Lower leg skin (tissue), 4 donors: ENCODE results near the gene SARNP. TPM values are rescaled to one million over a fixed set of nuclear protein-coding genes. Genes with fewer than 3 reads are reported as not detected.

Experiments used
- DNase-seq, 2 donors: peaks; one replicate each; pipeline ENCODE4 v3.0.0-alpha.2; 2019; ENCODE audit warnings: low spot score in 2 of 2
- H3K4me3 ChIP-seq: fragments of 200-600 bp; sonication (generic); 2 replicates; pipeline ENCODE4 v1.5.1; 2017; ENCODE audit warnings: mild to moderate bottlenecking, low read depth; ENCODE audit not compliant: poor library complexity, severe bottlenecking
- CTCF ChIP-seq, 3 donors: fragments of 450-650 bp; IDR thresholded peaks; one replicate each; pipeline ENCODE4 v1.5.1; 2016; ENCODE audit warnings: antibody characterized with exemption in 3 of 3, mild to moderate bottlenecking in 3 of 3, moderate library complexity in 2 of 3
- POLR2A ChIP-seq, 2 donors: fragments of 450-650 bp; IDR thresholded peaks; one replicate each; pipeline ENCODE4 v1.6.1; 2016 to 2017; ENCODE audit warnings: antibody characterized with exemption in 2 of 2, mild to moderate bottlenecking in 1 of 2, moderate library complexity in 1 of 2
- WGBS, 2 donors: methylation state at CpG; one replicate each; pipeline ENCODE4 v1.1.5; 2018; 5-methylcytosine and 5-hydroxymethylcytosine counted together
- intact Hi-C: fragments of 100-400 bp; cut with DNase I; formaldehyde crosslinking; loops from one replicate; pipeline ENCODE4 v1.15.0; 2023; ENCODE audit warnings: low total_unique reads
- total RNA-seq, 4 donors: library from RNA; depleted of rRNA; stranded (reverse); fragments of >200 nt; gene quantifications; one replicate each; pipeline ENCODE4 v1.1.0, GENCODE V29; 2016

Gene SARNP
- total RNA-seq, 4 donors from 2014 or later, result 36.8 to 62.1 (median 59.6) TPM

GRCh38 chr12:55861396-55861795, 43.9 kb upstream of the SARNP start:
- DNase-seq, result no peak

GRCh38 chr12:55852740-55853139, 35.2 kb upstream of the SARNP start:
- TF ChIP-seq CTCF (IDR thresholded peaks at IDR 0.05), result no peak
- no peak for TF ChIP-seq POLR2A (IDR thresholded peaks at IDR 0.05)
- DNase-seq, result no peak
- no peak overlapping the region for H3K4me3 ChIP-seq
- WGBS, 2 donors, result 32 to 51% methylated on average over 1 of the region's 1 CpG
- intact Hi-C loops, result no loop called here

More at GRCh38 chr12:55861396-55861795, 43.9 kb upstream of the SARNP start:
- WGBS, 2 donors, result 86 to 91% methylated on average over 8 of the region's 8 CpGs
- intact Hi-C loops, result no loop called here
- no peak for TF ChIP-seq CTCF (IDR thresholded peaks at IDR 0.05)
- TF ChIP-seq POLR2A (IDR thresholded peaks at IDR 0.05), result no peak
- no peak overlapping the region for H3K4me3 ChIP-seq

- H3K4me3 ChIP-seq, result no peak overlapping the region
- TF ChIP-seq POLR2A (IDR thresholded peaks at IDR 0.05) (no peak), CTCF (IDR thresholded peaks at IDR 0.05) (no peak)
- 91 to 92% methylated on average over 3 of the region's 3 CpGs for WGBS, 2 donors
- intact Hi-C loops, result no loop called here
- no peak for DNase-seq
Observed at GRCh38 chr12:55850893-55851292, 33.4 kb upstream of the SARNP start.

- TF ChIP-seq CTCF (IDR thresholded peaks at IDR 0.05) (no peak), POLR2A (IDR thresholded peaks at IDR 0.05) (no peak)
- intact Hi-C loops, result no loop called here
- DNase-seq, result no peak
- WGBS, 2 donors, result 31 to 35% methylated on average over 1 of the region's 1 CpG
- H3K4me3 ChIP-seq, result no peak overlapping the region
Observed at GRCh38 chr12:55850401-55850800, 32.9 kb upstream of the SARNP start.

GRCh38 chr12:55849616-55850343, 32.3 kb upstream of the SARNP start:
- intact Hi-C loops, result no loop called here
- no peak for TF ChIP-seq CTCF (IDR thresholded peaks at IDR 0.05)
- no peak for TF ChIP-seq POLR2A (IDR thresholded peaks at IDR 0.05)
- H3K4me3 ChIP-seq, result no peak overlapping the region
- 75 to 86% methylated on average over 7 of the region's 7 CpGs for WGBS, 2 donors
- DNase-seq, result no peak
